Breast epithelium (tissue), 3 donors: ENCODE data around the gene GALK1.

Source experiments
- CTCF ChIP-seq, 3 donors: fragments of 450-650 bp; IDR thresholded peaks; one replicate each; pipeline ENCODE4 v1.5.1; 2016 to 2017; ENCODE audit warnings: antibody characterized with exemption in 3 of 3, mild to moderate bottlenecking in 3 of 3, moderate library complexity in 3 of 3
- POLR2A ChIP-seq: fragments of 450-650 bp; IDR thresholded peaks from one replicate; pipeline ENCODE4 v1.6.1; 2016; ENCODE audit warnings: antibody characterized with exemption, mild to moderate bottlenecking, moderate library complexity
- POLR2AphosphoS5 ChIP-seq, 3 donors: sonication (generic); formaldehyde crosslinking; IDR thresholded peaks; one replicate each; pipeline ENCODE4 v1.6.1; 2017; ENCODE audit warnings: antibody characterized with exemption in 3 of 3

DNA sequence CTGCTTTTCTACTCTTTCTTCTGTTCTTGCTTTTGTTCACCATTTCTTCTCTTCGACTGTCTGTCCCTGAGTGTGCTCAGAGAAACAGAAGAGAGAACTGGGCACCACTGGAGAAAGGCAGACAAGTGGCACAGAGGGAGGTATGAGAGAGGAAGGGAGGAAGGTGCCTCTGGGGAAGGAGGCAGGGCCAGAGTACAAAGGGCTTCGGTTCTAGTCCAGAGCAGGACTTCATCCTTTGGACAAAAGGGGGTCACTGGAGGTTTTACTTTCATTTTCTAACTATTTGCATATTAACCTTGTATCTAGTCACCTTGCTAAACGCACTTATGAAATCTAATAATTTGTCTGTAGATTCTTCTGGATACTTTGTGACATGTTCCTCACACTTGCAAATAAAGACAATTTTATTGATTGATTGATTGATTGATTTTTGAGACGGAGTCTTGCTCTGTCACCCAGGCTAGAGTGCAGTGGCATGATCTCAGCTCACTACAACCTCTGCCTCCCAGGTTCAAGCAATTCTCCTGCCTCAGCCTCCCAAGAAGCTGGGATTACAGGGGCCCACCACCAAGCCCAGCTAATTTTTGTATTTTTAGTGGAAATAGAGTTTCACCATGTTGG, 30.2 kb downstream of the GALK1 start:
- no peak for TF ChIP-seq CTCF (IDR thresholded peaks at IDR 0.05)
- TF ChIP-seq POLR2A: no peak
- TF ChIP-seq POLR2AphosphoS5 (IDR thresholded peaks at IDR 0.05): no peak
